HG02571 (cell line): Measurements from ENCODE around the gene RAB14.

ENCODE experiments used
- ATAC-seq: cut with Tn5 transposase; IDR thresholded peaks from one replicate; pipeline ENCODE4 v1.9.1; 2021; ENCODE audit warnings: mild to moderate bottlenecking, moderate library complexity; ENCODE audit not compliant: unreplicated experiment

RAB14 gene

DNA sequence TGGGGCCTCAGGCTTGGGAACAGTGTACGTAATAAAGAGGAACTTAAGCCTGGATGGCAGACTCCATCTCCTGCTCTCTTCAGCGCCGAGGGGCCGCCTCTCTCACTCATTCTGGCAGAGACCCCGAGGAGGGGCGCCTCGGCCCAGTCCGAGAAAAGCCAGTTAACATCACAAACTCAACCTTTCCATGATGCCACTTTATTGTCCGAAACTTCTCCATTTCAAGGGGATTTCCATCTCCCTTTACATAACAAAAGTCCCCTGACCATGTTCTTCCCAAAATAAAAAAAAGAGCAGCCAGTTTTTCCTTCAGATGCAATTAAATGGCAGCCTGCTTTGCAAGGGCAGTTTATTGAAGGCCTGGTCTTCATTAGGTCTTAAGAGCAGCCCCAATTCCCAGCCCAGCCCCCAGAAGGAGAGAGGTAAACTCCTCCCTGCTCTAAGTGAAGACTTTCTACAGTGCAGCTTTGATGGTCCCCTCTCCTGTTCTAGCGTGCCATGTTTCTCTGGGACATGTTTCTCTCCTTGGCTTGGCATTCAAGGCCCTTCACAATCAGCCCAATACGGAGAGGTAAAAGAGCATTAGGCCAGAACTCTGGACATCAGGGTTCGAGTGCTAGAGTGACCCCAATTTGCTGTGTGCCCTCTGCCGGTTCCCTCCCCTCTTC lies 19.5 kb upstream of the RAB14 start:
- ATAC-seq = no peak

DNA sequence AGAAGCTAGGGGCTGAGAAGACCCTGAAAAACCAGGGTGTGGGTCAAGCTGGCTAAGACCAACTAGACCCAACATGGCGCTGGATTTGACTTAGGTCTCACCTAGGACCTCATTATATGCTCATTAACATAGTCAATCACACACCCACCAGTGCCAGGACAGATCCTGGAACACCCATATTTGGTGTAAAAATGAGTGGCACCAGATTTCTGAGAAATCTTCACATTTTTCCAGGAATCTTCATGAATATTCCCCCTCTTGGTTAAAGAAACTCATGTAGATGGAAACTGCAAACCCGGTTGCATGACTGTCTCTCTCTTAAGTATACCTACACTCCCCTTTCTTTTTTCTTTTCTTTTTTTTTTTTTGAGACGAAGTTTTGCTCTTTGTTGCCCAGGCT lies 17.9 kb upstream of the RAB14 start:
- ATAC-seq = no peak

DNA sequence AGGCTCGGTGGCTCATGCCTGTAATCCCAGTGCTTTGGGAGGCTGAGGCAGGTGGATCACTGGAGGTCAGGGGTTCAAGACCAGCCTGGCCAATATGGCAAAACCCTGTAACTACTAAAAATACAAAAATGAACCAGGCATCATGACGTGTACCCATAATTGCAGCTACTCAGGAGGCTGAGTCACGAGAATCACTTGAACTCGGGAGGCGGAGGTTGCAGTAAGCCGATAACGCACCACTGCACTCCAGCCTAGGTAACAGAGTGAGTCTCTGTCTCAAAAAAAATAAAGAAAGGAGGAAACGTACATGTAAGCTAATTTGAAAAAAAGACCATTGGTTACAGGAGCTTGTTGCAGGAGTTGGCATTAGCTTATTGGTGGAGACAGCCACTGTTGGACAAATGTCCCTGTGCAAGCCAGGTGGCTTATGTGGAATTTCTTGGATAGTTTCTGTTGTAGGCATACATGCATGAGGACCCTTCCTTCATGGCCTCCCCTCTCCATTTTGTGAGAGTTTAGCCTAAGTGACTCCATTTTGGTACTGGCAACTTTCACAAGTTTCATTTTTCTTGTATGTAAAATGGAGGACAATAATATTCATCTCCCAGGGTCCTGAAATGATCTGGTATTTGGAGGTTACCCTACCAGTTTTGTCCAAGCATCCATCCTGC lies 16.8 kb upstream of the RAB14 start:
- no peak for ATAC-seq

DNA sequence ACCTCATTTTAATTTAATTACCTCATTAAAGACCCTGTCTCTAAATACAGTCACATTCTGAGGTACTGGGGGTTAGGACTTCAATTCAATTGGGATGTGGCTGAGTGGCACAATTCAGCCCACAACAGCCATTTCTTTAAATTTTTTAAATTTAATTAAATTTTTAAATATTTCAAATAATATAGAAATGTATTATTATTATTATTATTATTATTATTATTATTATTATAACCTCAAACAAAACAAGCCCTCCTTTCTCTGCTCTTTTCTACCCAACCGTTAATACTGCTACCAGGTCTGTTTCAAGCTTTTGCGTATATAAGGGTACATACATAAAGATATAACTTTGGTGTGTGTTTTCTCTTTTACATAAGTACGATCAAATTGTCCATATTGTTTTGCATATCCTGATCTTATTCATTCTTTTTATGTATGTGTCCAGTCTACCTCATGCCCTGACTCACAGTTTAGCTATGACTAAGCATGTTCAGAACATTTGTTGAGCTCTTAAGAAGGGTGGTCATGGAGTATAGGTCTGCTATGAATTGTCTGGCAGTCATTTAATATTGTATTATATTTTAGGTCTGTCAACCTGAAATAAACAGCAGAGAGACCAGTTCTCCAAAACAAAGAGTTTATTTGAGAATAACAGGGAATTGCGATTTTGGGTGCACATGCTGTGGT lies 16.1 kb upstream of the RAB14 start:
- peak; percentile 54 for ATAC-seq

DNA sequence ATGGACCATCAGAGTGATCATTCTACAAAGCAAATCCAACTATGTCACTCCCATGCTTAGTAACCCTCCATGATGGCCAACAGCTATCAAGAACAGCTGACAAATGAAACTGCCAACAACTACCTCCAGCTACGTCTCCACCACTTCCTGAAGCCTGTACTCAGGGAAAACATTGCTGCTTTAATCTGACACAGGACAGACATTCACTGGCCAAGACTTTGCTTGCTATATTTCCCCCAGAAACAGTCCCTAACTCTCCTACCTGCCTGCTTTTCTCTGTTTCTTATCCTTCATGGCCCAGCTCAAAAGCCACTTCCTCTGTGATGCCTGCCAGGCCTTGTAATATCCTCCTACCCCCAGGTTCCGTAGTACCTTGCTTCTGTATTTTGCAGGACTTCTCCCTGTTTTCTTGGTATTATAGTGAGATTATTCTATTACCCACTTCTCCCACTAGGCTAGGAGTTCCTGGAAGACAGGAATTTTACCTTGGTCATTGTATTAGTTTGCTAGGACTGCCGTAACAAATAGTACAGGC lies 14.7 kb upstream of the RAB14 start:
- ATAC-seq = no peak

DNA sequence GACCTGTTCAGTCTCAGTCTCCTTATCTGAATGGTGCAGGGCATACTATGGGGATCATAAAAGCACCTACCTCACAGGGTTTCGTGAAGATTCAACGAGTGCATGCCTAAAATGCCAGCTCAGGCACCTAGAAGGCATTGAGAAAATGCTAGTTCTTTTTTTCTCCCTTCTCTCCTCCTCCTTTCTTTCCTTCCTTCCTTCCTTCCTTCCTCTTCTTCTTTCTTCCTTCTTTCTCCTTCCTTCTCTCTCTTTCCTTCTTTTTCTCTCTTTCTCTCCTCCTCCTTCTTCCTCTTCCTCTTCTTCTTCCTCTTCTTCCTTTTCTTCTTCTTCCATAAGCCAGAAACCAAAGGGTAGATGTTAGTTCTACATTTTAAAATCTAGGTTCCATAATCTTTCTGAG lies 12.3 kb upstream of the RAB14 start:
- ATAC-seq = no peak

DNA sequence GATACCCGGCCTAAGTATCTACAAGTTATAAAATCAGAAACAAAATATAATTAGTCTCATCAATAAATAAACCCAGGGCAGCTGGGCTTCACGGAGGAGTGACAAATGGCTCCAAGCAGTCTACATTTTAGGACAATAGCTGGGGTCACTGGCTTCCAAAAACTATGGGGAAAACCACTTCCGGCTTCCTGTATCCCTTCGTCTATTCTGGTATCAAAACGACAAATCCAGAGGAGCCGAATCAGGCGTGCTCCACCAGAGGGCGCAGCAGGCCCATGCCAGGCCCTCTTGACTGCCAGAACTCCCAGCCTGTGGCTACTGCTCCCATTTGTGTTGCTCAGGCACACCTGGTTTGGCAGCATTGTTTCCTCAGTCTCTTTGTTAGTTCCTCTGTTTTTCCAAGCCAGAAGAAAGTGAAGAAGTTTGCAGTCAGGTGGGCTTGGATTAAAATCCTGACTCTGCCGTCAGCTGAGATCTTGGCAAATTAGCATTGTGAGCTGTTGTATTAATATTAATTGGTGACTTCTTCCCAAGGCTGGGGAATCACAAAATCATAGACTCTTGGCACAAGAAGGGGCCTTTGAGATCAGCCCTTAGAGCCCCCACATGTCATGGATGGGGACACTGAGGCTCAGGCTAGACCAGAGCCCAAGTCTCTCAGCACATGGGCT lies 11.6 kb upstream of the RAB14 start:
- ATAC-seq = no peak

DNA sequence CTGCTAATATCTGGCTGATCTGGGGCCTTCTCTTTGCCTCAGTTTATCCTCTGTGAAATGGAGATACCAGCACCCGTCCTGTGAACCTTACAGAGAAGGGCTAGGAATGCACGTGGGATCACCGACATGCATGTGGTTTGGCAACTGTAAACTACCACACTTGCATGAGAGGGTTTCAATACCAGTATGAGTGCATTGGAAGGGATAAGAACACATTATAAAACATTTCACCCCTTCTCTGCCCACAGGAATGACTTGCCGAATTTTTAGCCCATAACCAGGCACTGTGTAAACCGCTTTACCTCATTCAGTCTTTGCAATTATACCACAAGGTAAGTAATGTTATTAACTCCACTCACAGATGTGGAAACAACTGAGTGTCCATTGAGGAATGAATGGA lies 8.9 kb upstream of the RAB14 start:
- no peak for ATAC-seq

DNA sequence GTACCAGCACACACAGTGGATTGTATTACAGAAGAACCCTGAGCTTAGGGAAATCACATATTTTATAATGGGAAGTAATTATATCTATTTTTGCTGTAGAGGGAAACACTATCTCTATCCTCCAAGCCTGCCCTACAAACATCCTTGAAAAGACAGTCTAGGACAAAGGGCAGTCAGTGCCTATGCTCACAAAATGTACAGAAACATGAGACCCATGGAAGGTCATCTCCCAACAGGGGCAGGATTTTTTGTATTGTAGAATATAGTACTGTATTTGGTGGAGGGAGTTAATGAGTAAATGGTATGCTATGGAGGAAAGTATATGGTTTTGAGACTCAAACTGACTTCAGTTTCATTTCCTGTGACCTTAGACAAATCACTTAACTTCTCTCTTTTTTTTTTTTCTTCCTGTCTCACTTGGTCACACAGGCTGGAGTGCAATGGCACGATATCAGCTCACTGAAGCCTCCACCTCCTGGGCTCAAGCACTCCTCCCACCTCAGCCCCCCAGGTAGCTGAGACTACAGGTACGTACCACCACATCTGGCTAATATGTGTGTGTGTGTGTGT lies 5.8 kb upstream of the RAB14 start:
- ATAC-seq = peak; percentile 62

DNA sequence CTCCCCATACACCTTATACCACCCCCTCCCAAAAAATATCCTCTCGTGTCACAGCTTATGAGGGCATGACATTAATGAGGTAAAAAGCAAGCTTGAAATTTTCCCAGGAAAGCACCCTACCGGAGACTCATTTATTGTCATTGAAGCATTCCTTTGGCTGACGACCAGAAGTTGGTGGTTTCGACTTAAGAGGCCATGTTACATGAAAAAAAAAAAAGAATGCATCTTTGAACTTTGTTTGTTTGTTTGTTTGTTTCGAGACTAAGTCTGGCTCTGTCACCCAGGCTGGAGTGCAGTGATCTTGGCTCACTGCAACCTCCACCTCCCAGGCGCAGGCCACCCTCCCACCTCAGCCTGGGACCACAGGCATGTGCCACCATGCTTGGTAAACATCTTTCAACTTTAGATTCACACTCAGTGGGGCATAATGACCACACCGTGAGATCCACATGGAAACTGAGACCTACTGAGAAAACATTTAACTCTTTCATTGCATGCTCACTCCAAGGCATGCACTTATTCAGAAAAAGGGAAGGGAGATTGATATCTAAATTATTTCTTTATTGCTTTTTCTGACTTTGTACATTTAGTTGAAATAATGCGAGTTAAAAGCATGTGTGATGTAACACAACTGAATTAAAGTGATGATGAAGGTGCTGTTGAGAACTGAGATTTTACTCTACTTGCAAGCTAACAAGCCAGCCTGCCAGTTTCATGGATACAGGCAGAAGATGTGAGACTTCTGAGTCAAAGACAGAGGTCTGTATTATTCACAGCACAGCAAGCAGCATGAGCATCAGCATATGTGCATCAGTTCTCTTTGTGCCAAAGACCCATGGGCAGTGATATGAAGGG lies 5.1 kb upstream of the RAB14 start:
- no peak for ATAC-seq

DNA sequence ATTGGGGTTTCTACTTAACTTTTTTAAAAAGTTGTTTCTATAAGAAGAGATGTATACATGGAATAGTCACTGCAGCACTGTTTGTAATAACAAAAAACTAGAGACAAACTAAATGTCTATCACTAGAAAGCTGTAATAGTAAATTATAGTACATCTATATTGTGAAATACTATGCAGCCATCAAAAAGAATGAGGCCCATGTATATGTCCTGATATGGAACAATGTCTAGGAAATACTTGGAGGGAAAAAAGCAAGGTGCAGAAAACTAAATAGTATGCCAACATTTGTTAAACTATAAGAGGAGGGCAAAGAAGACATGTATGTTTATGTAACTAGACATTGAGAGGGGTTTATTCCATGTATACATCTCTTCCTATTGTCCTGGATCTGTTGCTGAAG lies 2.9 kb upstream of the RAB14 start:
- no peak for ATAC-seq

DNA sequence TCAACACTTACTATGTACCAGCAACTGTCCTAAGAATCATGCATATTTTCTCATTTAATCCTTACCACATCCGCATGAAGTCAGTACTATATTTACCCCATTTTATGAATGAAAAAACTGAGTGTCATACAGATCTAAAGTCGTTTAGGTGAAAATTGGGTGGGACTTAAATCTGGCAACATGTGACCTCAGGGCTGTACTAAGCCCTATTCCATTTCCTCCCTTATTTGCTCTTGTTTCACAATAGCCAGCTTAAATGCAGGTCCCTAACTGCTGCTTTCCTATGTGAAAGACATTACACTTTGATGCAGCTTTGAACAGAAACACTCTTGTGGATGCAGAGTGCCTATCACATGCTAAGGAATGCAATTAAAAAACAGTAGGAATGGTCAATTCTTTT lies 2.5 kb upstream of the RAB14 start:
- no peak for ATAC-seq

DNA sequence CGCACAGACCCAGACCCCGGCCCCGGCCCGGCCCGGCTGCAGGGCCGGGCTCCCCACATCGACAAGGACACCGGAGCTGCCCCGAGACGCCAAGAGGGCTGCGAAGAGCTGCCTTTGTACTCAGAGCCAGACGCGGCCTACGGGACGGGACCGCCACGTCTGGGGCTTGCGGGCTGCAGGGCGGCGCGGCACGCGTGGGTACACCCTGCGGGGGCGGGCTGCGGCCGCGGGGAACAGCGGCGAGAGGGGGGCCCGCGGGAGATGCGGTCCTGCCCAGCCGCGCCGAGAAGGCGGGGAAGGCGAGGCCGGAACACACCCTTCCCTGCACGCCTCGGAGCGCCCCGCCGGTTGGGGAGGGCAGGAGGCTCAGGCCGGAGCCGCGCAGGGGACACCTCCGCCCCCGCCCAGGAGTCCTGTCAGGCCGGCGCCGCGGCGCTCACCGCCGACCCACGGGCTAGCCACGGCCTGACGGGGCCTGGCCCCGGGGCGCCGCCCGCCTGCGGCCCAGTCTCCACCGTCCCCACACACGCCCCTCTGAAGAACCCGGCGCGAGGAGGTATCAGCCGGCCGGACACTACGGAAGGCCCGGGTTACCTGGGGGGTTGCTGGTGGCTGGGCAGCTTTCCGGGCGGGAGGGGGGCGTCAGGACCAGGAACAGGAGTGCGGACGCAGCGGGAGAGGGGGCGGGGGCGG lies 478 bp downstream of the RAB14 start:
- ATAC-seq = peak; percentile 20

DNA sequence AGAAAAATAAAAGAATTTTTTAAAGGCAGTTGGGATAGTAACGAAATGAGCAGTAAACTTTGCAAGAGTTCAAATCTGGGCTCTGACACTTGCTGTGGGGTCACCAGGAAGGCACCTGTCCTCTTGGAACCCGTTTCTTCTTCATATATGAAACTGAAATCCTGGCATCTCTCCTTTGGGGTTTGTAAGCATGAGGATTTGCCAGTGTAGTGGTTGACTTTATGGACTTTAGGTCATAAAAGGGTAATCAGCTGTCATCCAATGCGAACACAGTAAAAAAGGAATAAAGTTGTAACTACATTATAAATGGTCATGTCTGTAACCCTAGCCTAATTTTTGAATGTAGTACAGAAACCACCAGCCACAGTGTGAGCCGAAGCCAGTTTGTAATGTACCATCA lies 1.3 kb downstream of the RAB14 start:
- ATAC-seq = no peak

DNA sequence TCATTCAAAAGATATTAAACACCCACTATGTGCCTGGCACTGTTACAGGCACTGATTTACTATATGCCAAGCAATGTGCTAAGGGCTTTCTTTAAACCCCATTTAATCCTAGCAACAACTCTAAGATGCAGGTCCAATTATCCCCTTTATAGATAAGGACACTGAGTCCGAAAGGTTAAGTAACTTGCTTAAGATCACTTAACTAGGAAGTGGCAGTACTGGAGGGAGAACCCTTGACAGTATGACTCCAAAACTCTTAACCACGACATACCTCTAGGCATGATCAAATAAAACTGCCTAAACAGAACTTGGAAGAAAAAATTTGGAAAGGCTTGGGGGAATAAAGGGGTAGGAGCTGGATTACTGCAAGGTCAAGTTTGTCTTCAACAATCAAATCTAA lies 1.7 kb downstream of the RAB14 start:
- ATAC-seq = no peak

DNA sequence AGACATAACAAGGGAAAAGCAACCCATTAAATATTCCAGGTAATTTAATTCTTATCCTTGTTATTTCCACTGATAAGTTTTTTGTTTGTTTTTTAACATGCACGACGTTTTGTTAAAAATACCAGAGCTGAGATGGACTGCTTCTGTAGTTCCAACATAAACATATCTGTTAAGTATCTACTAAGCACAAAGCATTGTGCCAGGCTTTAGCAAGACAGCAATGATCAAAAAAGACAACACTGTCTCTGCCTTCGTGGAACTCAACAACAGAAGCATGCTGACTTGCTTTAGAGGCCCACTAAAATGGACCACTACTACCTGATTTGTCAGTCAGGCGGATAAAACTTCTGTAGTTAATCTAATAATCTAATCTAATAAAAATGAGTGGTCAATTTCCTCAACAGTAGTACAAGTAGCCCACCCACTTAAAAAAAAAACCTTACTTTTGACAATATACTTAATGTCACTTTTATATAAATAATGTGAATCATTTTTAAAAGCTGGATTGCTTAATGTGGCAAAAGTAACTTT lies 3.1 kb downstream of the RAB14 start:
- ATAC-seq = no peak

DNA sequence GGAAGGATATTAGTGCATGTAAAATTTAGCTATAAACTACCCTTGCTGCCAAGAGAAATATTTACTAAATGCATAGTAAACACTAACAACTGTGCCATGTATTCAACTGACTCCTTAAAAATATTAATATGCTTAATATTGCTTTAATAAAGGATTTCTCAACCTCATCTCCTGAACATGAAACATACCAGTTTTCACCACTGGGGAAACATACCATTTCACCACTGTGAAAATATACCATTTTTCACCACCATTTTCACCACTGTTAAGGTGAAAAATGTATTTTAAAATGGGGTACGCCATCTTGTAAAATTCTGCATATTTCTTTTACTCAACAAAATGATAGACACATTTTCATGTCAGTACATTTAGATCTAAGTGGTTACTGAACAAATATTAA lies 4.5 kb downstream of the RAB14 start:
- no peak for ATAC-seq

DNA sequence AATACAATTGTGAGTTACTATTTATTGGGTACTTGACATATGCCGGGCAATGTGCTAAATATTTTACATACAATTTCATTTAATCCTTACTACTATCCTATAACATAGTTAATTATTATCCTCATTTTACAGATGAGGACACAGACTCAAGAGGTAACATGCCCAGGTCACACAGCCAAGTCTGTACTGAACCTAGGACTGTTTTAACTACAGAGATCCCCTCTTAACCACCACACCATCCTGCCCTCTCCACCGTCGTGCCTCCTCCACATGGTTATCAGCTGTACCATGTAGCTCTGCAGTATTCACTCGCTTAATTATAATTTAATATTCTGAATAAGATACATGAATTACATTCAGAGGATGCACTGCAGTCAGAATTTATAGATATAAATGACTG lies 5.3 kb downstream of the RAB14 start:
- ATAC-seq = no peak

DNA sequence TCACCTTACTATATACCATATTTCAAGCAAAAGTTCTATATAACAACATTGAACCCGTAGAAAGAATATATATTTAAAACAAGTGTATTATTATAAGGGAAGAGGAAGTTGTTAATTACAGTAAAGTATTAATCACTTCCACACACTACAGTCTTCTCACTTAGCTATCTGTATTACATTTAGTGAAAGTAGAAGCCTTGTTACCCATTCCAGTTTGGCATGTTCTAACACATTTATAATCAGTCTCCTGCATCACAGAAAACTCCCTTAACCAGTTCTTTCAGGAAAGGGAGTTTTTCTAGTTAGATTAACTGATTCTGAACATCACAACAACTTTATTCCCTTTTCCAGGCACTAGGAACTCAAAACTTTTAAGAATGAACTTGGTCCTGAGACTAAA lies 6.9 kb downstream of the RAB14 start:
- ATAC-seq = no peak
